Right kidney (tissue), 9 donors: Measurements from ENCODE around the gene EPHA1.

Experiments
- DNase-seq: peaks from one replicate; pipeline ENCODE4 v3.0.0-alpha.2; 2016
- long read RNA-seq, 8 donors: transcript quantifications; one replicate each; lab custom pipeline, GENCODE V29; 2026

EPHA1 gene
- long read RNA-seq, donor 1, partial matches to known transcripts: 0 of 2 reads
- long read RNA-seq, donor 1, other reads (novel, unspliced or antisense): 0 of 2 reads
- long read RNA-seq, donor 2: 0 reads
- long read RNA-seq, donor 3, partial matches to known transcripts: 36 of 45 reads
- long read RNA-seq, donor 3, other reads (novel, unspliced or antisense): 9 of 45 reads
- long read RNA-seq, donor 4: 0 reads
- long read RNA-seq, donor 5, partial matches to known transcripts: 0 of 4 reads
- long read RNA-seq, donor 5, other reads (novel, unspliced or antisense): 0 of 4 reads
- long read RNA-seq, donor 6: 0 reads
- long read RNA-seq, donor 7, partial matches to known transcripts: 362 of 373 reads
- long read RNA-seq, donor 7, other reads (novel, unspliced or antisense): 10 of 373 reads
- long read RNA-seq, donor 8, partial matches to known transcripts: 49 of 50 reads
- long read RNA-seq, donor 8, other reads (novel, unspliced or antisense): 0 of 50 reads

- no peak for DNase-seq
These were observed at the start of gene EPHA1 for GRCh38 chr7:143408686-143409561. EPHA1 (minus strand) TSS chr7:143408856; CDS start chr7:143408805, 51 bp downstream.

GRCh38 chr7:143458263-143458662, 49.6 kb upstream of the EPHA1 start:
- DNase-seq: no peak

- no peak for DNase-seq
These were observed 48.5 kb upstream of the EPHA1 start for GRCh38 chr7:143456992-143457793.

GRCh38 chr7:143455942-143456341, 47.3 kb upstream of the EPHA1 start:
- DNase-seq: no peak

- no peak for DNase-seq
These were observed 46.8 kb upstream of the EPHA1 start for GRCh38 chr7:143455491-143455890.

GRCh38 chr7:143454091-143454680, 45.5 kb upstream of the EPHA1 start:
- DNase-seq: no peak

GRCh38 chr7:143452495-143452894, 43.8 kb upstream of the EPHA1 start:
- no peak for DNase-seq

- no peak for DNase-seq
These were observed 43.1 kb upstream of the EPHA1 start for GRCh38 chr7:143451746-143452145.

- no peak for DNase-seq
These were observed 42.5 kb upstream of the EPHA1 start for GRCh38 chr7:143451122-143451521.

GRCh38 chr7:143449793-143450192, 41.1 kb upstream of the EPHA1 start:
- DNase-seq: no peak

- DNase-seq: no peak
These were observed 39.8 kb upstream of the EPHA1 start for GRCh38 chr7:143448429-143448828.

GRCh38 chr7:143447466-143447865, 38.8 kb upstream of the EPHA1 start:
- DNase-seq: no peak

GRCh38 chr7:143444785-143445184, 36.1 kb upstream of the EPHA1 start:
- no peak for DNase-seq

GRCh38 chr7:143444063-143444782, 35.6 kb upstream of the EPHA1 start:
- no peak for DNase-seq

- no peak for DNase-seq
These were observed 34.5 kb upstream of the EPHA1 start, which contains the start of gene TAS2R60 for GRCh38 chr7:143443153-143443552. TAS2R60 (plus strand) TSS chr7:143443453; CDS start chr7:143443453, 0 bp downstream.

GRCh38 chr7:143439866-143440265, 31.2 kb upstream of the EPHA1 start:
- DNase-seq: no peak

- no peak for DNase-seq
These were observed 28.9 kb upstream of the EPHA1 start for GRCh38 chr7:143437578-143437977.

- DNase-seq: no peak
These were observed 27.8 kb upstream of the EPHA1 start for GRCh38 chr7:143436325-143436946.

- DNase-seq: no peak
These were observed 26.6 kb upstream of the EPHA1 start for GRCh38 chr7:143435266-143435665.

- no peak for DNase-seq
These were observed 26.0 kb upstream of the EPHA1 start for GRCh38 chr7:143434660-143435059.

GRCh38 chr7:143433759-143434158, 25.1 kb upstream of the EPHA1 start:
- no peak for DNase-seq
